T-helper 2 cell treated with Interferon-gamma antibody and Interleukin-4, amounts not matched to agents 5 μg/mL and 100 μg/mL, for 36 hours (primary cell): ENCODE data around the gene YPEL1.

ENCODE experiments used
- DNase-seq: peaks from one replicate; pipeline ENCODE4 v3.0.0; 2021; ENCODE audit warnings: low spot score
- H3K27ac Mint-ChIP-seq: one replicate; pipeline ENCODE4 v1.8.0; 2021; ENCODE audit warnings: mild to moderate bottlenecking, mixed read lengths
- H3K27me3 Mint-ChIP-seq: one replicate; pipeline ENCODE4 v1.8.0; 2021; ENCODE audit warnings: low read depth, mixed read lengths
- H3K36me3 Mint-ChIP-seq: one replicate; pipeline ENCODE4 v1.8.0; 2021; ENCODE audit warnings: low read depth, mixed read lengths
- H3K4me1 Mint-ChIP-seq: one replicate; pipeline ENCODE4 v1.8.0; 2021; ENCODE audit warnings: low read depth, mixed read lengths
- H3K4me3 Mint-ChIP-seq: one replicate; pipeline ENCODE4 v1.8.0; 2022; ENCODE audit warnings: mild to moderate bottlenecking, moderate library complexity, mixed read lengths
- H3K9me3 Mint-ChIP-seq: one replicate; pipeline ENCODE4 v1.8.0; 2021; ENCODE audit warnings: mixed read lengths

The YPEL1 gene

DNA sequence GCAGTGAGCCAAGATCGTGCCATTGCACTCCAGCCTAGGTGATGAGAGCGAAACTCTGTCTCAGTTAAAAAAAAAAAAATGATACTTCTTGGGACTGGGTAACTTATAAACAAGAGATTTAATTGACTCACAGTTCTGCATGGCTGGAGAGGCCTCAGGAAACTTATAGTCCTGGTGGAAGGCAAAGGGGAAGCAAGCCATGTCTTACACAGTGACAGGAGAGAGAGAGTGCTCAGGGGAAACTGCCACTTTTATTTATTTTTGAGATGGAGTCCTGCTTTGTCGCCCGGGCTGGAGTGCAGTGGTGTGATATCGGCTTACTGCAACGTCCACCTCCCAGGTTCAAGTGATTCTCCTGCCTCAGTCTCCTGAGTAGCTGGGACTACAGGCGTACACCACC is 85.3 kb downstream of the YPEL1 start:
- H3K27ac Mint-ChIP-seq, result no peak overlapping the region
- H3K4me3 Mint-ChIP-seq, result peak overlapping the region; percentile 92
- H3K9me3 Mint-ChIP-seq, result no peaks in the 10 kb centered on the region
- H3K4me1 Mint-ChIP-seq, result peaks cover 25% of the 10 kb centered on the region
- H3K36me3 Mint-ChIP-seq, result peaks cover 31% of the 10 kb centered on the region
- no peaks in the 10 kb centered on the region for H3K27me3 Mint-ChIP-seq
- DNase-seq, result no peak
